ENCODE data around the gene BMP6.

DNA sequence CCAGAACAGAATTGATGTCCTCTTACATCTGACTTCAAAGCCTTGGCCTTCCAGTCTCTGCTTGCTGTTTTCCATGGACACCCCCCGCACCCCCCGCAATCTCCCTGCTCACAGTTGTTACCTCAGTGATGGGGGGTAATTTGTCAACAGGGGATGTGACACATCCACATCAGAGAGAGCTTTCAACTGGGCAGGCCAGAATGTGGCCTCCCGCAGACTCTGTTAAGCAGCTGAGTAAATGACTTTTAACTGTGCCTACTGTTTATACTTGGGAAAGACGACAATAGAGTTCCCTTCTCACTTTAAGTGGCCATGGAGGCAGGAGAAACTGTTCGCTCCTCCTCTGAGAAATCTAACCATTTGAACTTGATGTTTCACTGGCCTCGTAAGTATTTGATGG lies 133.7 kb downstream of the BMP6 start:
- TF ChIP-seq, protein P1, sequence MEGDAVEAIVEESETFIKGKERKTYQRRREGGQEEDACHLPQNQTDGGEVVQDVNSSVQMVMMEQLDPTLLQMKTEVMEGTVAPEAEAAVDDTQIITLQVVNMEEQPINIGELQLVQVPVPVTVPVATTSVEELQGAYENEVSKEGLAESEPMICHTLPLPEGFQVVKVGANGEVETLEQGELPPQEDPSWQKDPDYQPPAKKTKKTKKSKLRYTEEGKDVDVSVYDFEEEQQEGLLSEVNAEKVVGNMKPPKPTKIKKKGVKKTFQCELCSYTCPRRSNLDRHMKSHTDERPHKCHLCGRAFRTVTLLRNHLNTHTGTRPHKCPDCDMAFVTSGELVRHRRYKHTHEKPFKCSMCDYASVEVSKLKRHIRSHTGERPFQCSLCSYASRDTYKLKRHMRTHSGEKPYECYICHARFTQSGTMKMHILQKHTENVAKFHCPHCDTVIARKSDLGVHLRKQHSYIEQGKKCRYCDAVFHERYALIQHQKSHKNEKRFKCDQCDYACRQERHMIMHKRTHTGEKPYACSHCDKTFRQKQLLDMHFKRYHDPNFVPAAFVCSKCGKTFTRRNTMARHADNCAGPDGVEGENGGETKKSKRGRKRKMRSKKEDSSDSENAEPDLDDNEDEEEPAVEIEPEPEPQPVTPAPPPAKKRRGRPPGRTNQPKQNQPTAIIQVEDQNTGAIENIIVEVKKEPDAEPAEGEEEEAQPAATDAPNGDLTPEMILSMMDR (IDR thresholded peaks at IDR 0.05), result no peak
- no peak for TF ChIP-seq POLR2A (IDR thresholded peaks at IDR 0.05)

Measured in esophagus squamous epithelium (tissue), 4 donors.